Astrocyte (in vitro differentiated cells and primary cell): ENCODE measurements around the gene TENT5C. TPM values are rescaled to one million over a fixed set of nuclear protein-coding genes. Genes with fewer than 3 reads are reported as not detected.

Experiments used
- DNase-seq: peaks from one replicate; pipeline ENCODE4 v3.0.0-alpha.2; 2010; ENCODE audit warnings: low read depth
- FAIRE-seq: peaks from 2 replicates; lab custom pipeline; 2011; peaks lifted over from hg19 to GRCh38; lab: Jason Lieb, UNC
- H2AFZ ChIP-seq: 2 replicates; pipeline ENCODE4 v1.6.0; 2012; ENCODE audit warnings: low read depth, low read length, inconsistent platforms
- H3K27ac ChIP-seq: 2 replicates; pipeline ENCODE4 v1.5.1; 2011; ENCODE audit warnings: low read depth, low read length, inconsistent platforms
- H3K27me3 ChIP-seq: 2 replicates; pipeline ENCODE4 v1.6.0; 2011; ENCODE audit warnings: low read length, inconsistent platforms; ENCODE audit not compliant: insufficient read depth
- H3K36me3 ChIP-seq: 2 replicates; pipeline ENCODE4 v1.5.1; 2011; ENCODE audit warnings: low read length, inconsistent platforms; ENCODE audit not compliant: insufficient read depth
- H3K4me1 ChIP-seq: 2 replicates; pipeline ENCODE4 v1.5.1; 2011; ENCODE audit warnings: low read length, inconsistent platforms; ENCODE audit not compliant: insufficient read depth
- H3K4me2 ChIP-seq: 2 replicates; pipeline ENCODE4 v1.6.0; 2012; ENCODE audit warnings: low read length, inconsistent platforms
- H3K4me3 ChIP-seq: 2 replicates; pipeline ENCODE4 v1.5.1; 2011; ENCODE audit warnings: low read depth, mild to moderate bottlenecking, low read length, inconsistent platforms; ENCODE audit not compliant: insufficient read depth
- H3K79me2 ChIP-seq: 2 replicates; pipeline ENCODE4 v1.6.0; 2012; ENCODE audit warnings: mild to moderate bottlenecking, low read length, inconsistent platforms; ENCODE audit not compliant: insufficient read depth
- H3K9ac ChIP-seq: 2 replicates; pipeline ENCODE4 v1.6.0; 2012; ENCODE audit warnings: mild to moderate bottlenecking, low read length, inconsistent platforms
- H3K9me3 ChIP-seq: 2 replicates; pipeline ENCODE4 v1.5.1; 2012; ENCODE audit warnings: low read depth, mild to moderate bottlenecking, low read length, inconsistent platforms; ENCODE audit not compliant: insufficient read depth
- H4K20me1 ChIP-seq: 2 replicates; pipeline ENCODE4 v1.6.0; 2012; ENCODE audit warnings: low read length, inconsistent platforms; ENCODE audit not compliant: insufficient read depth
- H3K27ac Mint-ChIP-seq: one replicate; pipeline ENCODE4 v1.8.0; 2021; ENCODE audit warnings: mild to moderate bottlenecking, mixed read lengths; ENCODE audit not compliant: unreplicated experiment
- H3K27me3 Mint-ChIP-seq: one replicate; pipeline ENCODE4 v1.8.0; 2021; ENCODE audit warnings: low read depth, mixed read lengths; ENCODE audit not compliant: unreplicated experiment
- H3K36me3 Mint-ChIP-seq: one replicate; pipeline ENCODE4 v1.8.0; 2021; ENCODE audit warnings: low read depth, mixed read lengths; ENCODE audit not compliant: unreplicated experiment
- H3K4me1 Mint-ChIP-seq: one replicate; pipeline ENCODE4 v1.8.0; 2021; ENCODE audit warnings: low read depth, mixed read lengths; ENCODE audit not compliant: unreplicated experiment
- H3K4me3 Mint-ChIP-seq: one replicate; pipeline ENCODE4 v1.8.0; 2021; ENCODE audit warnings: mild to moderate bottlenecking, moderate library complexity, mixed read lengths; ENCODE audit not compliant: unreplicated experiment
- H3K9me3 Mint-ChIP-seq: one replicate; pipeline ENCODE4 v1.8.0; 2021; ENCODE audit warnings: mild to moderate bottlenecking, mixed read lengths; ENCODE audit not compliant: unreplicated experiment
- EZH2 ChIP-seq: IDR thresholded peaks from 2 replicates; pipeline ENCODE4 v1.6.1; 2012; ENCODE audit warnings: mild to moderate bottlenecking, low read length, inconsistent platforms; ENCODE audit not compliant: insufficient read depth
- total RNA-seq: library from RNA; stranded (reverse); gene quantifications from 2 replicates; pipeline ENCODE4 v1.2.1, GENCODE V29; 2021
- TF ChIP-seq, protein P1 (sequence below): IDR thresholded peaks from 2 replicates; pipeline ENCODE4 v1.5.1; 2011; ENCODE audit warnings: low read depth, mild to moderate bottlenecking, inconsistent platforms, low read length, moderate library complexity; ENCODE audit not compliant: insufficient read depth

Gene TENT5C
- total RNA-seq, 1 donor from 2014 or later: 0.77 TPM

DNA sequence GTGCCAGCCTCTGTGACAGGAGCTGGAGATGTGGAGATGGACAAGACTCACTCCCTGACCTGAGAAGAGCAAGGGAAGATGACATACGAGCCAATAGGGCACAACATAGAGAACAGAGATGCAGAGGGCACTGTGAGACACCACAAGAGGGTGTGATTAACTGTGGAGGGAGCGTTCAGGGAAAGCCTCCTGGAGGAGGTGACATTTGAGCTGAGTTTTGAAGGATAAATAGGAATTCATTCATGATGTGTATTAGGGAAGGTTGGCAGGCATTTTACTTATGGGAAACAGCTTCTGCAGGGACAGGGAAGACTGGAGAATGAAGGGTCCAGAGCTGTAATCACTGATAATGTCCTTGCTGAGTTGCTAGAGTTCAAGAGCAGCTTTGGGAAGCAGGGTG, 25.0 kb upstream of the TENT5C start:
- Mint-ChIP-seq H3K27me3 (peaks cover 10% of the 10 kb centered on the region), H3K36me3 (no peaks in the 10 kb centered on the region), H3K9me3 (no peaks in the 10 kb centered on the region), H3K4me1 (no peaks in the 10 kb centered on the region), H3K27ac (no peak overlapping the region), H3K4me3 (no peak overlapping the region)
- no peak overlapping the region for H3K9ac ChIP-seq
- H3K79me2 ChIP-seq: no peaks in the 10 kb centered on the region
- no peak overlapping the region for H3K27ac ChIP-seq
- DNase-seq (no peak), FAIRE-seq (no peak)
- no peaks in the 10 kb centered on the region for H3K9me3 ChIP-seq
- no peaks in the 10 kb centered on the region for H3K27me3 ChIP-seq
- H3K4me1 ChIP-seq: no peaks in the 10 kb centered on the region
- H2AFZ ChIP-seq: no peak overlapping the region
- H3K4me3 ChIP-seq: no peak overlapping the region
- no peaks in the 10 kb centered on the region for H3K36me3 ChIP-seq
- no peaks in the 10 kb centered on the region for H4K20me1 ChIP-seq
- H3K4me2 ChIP-seq: no peak overlapping the region
- no peak for TF ChIP-seq EZH2

DNA sequence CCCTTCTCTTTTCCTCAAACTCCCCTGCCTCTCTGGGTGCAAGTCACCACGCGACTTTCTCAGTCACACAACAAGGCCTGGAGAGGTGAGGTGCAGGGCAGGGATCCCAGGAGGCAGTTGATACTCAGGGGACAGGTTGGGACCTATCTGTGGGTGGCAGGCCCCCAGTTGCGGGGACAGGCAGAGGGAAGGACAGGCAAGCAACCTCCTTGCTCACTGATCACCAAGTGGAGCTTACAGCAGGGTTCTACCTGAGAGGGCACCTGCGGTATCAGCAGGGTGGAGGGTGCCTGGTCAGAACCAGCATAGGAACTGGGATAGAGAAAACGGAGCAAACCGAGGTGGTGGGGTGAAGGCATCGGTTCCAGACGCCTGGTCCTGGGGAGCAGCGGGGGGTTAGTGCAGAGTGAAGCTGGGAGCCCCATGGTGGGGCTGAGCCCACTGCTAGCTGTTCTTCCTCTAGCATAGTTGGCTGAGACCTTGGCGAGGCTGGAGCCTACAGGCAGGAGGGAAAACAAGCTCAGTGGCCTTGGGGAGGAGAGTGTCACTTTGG, 24.4 kb upstream of the TENT5C start:
- peaks cover 10% of the 10 kb centered on the region for H3K27me3 Mint-ChIP-seq
- TF ChIP-seq EZH2: no peak
- TF ChIP-seq, protein P1, sequence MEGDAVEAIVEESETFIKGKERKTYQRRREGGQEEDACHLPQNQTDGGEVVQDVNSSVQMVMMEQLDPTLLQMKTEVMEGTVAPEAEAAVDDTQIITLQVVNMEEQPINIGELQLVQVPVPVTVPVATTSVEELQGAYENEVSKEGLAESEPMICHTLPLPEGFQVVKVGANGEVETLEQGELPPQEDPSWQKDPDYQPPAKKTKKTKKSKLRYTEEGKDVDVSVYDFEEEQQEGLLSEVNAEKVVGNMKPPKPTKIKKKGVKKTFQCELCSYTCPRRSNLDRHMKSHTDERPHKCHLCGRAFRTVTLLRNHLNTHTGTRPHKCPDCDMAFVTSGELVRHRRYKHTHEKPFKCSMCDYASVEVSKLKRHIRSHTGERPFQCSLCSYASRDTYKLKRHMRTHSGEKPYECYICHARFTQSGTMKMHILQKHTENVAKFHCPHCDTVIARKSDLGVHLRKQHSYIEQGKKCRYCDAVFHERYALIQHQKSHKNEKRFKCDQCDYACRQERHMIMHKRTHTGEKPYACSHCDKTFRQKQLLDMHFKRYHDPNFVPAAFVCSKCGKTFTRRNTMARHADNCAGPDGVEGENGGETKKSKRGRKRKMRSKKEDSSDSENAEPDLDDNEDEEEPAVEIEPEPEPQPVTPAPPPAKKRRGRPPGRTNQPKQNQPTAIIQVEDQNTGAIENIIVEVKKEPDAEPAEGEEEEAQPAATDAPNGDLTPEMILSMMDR: no peak
- no peak overlapping the region for H3K27ac Mint-ChIP-seq
- H4K20me1 ChIP-seq: no peaks in the 10 kb centered on the region
- H3K27me3 ChIP-seq: no peaks in the 10 kb centered on the region
- DNase-seq: no peak
- H3K4me3 Mint-ChIP-seq: no peak overlapping the region
- no peak for FAIRE-seq
- H3K9ac ChIP-seq: no peak overlapping the region
- H3K4me3 ChIP-seq: no peak overlapping the region
- no peaks in the 10 kb centered on the region for H3K9me3 ChIP-seq
- no peaks in the 10 kb centered on the region for H3K4me1 Mint-ChIP-seq
- no peaks in the 10 kb centered on the region for H3K36me3 Mint-ChIP-seq
- H3K9me3 Mint-ChIP-seq: no peaks in the 10 kb centered on the region
- H3K4me2 ChIP-seq: no peak overlapping the region
- no peaks in the 10 kb centered on the region for H3K79me2 ChIP-seq
- H3K36me3 ChIP-seq: no peaks in the 10 kb centered on the region
- H2AFZ ChIP-seq: no peak overlapping the region
- H3K4me1 ChIP-seq: no peaks in the 10 kb centered on the region
- H3K27ac ChIP-seq: no peak overlapping the region

- H3K4me3 ChIP-seq: no peak overlapping the region
- DNase-seq: no peak
- H3K79me2 ChIP-seq: no peaks in the 10 kb centered on the region
- H3K36me3 Mint-ChIP-seq: no peaks in the 10 kb centered on the region
- H3K4me2 ChIP-seq: no peak overlapping the region
- no peak overlapping the region for H3K27ac Mint-ChIP-seq
- H3K4me3 Mint-ChIP-seq: no peak overlapping the region
- peaks cover 10% of the 10 kb centered on the region for H3K27me3 Mint-ChIP-seq
- no peak overlapping the region for H3K27ac ChIP-seq
- H3K9me3 Mint-ChIP-seq: no peaks in the 10 kb centered on the region
- H4K20me1 ChIP-seq: no peaks in the 10 kb centered on the region
- H2AFZ ChIP-seq: no peak overlapping the region
- FAIRE-seq: no peak
- H3K4me1 ChIP-seq: no peaks in the 10 kb centered on the region
- no peaks in the 10 kb centered on the region for H3K9me3 ChIP-seq
- H3K4me1 Mint-ChIP-seq: no peaks in the 10 kb centered on the region
- no peak overlapping the region for H3K9ac ChIP-seq
- no peaks in the 10 kb centered on the region for H3K36me3 ChIP-seq
- TF ChIP-seq EZH2: no peak
- TF ChIP-seq, protein P1: no peak
- no peaks in the 10 kb centered on the region for H3K27me3 ChIP-seq
Observed at GRCh38 chr1:117582451-117582850, 23.4 kb upstream of the TENT5C start.
